Activated T-cell treated with anti-CD3 and anti-CD28 coated beads for 48 hours (primary cell): ENCODE data around the gene SRSF3.
"Not testable (repeated sequence)": the region's sequence is repeated elsewhere in the genome, so short reads cannot be mapped to it uniquely, and the experiment has no call there.

Experiments used
- DNase-seq: peaks from one replicate; pipeline ENCODE4 v3.0.0-alpha.2; 2020; ENCODE audit warnings: low read depth

The SRSF3 gene

GRCh38 chr6:36649701-36650484 is 55.7 kb downstream of the SRSF3 start:
- DNase-seq = no peak

- no peak for DNase-seq
Observed at GRCh38 chr6:36650848-36651478, 56.8 kb downstream of the SRSF3 start.

GRCh38 chr6:36651659-36652379 is 57.7 kb downstream of the SRSF3 start:
- no peak for DNase-seq

DNA sequence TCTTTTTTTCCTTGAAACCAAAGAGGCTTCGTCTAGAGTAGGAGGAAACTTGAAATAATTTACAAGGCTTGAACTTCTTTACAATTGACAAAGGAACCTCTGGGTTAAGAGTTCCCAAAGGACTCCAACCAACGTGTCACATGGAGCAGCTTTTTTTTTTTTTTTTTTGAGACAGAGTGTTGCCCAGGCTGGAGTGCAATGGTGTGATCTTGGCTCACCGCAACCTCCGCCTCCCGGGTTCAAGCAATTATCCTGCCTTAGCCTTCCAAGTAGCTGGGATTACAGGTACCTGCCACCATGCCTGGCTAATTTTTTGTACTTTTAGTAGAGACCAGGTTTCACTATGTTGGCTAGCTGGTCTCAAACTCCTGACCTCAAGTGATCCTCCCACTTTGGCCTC is 60.3 kb downstream of the SRSF3 start:
- DNase-seq = not testable (repeated sequence)
